Fibroblast of pulmonary artery (primary cell): ENCODE measurements around the gene CACNA1C.

Experiments used
- DNase-seq: peaks from one replicate; pipeline ENCODE4 v3.0.0-alpha.2; 2010; ENCODE audit warnings: low read depth
- H3K4me3 ChIP-seq: replicated peaks from 2 replicates; pipeline ENCODE4 v1.5.1; 2011; ENCODE audit warnings: low read depth, mild to moderate bottlenecking, control low read depth, low read length, moderate library complexity
- CTCF ChIP-seq: IDR thresholded peaks from 2 replicates; pipeline ENCODE4 v1.5.1; 2011; ENCODE audit warnings: mild to moderate bottlenecking, control low read depth, low read length, inconsistent platforms; ENCODE audit errors: missing control alignments

CACNA1C gene

GRCh38 chr12:2523317-2523716 lies 470.5 kb downstream of the CACNA1C start:
- DNase-seq, result no peak
- no peak overlapping the region for H3K4me3 ChIP-seq
- TF ChIP-seq CTCF, result no peak

- H3K4me3 ChIP-seq, result no peak overlapping the region
- DNase-seq, result no peak
- no peak for TF ChIP-seq CTCF
Observed at GRCh38 chr12:2523844-2524243, 471.1 kb downstream of the CACNA1C start.

DNA sequence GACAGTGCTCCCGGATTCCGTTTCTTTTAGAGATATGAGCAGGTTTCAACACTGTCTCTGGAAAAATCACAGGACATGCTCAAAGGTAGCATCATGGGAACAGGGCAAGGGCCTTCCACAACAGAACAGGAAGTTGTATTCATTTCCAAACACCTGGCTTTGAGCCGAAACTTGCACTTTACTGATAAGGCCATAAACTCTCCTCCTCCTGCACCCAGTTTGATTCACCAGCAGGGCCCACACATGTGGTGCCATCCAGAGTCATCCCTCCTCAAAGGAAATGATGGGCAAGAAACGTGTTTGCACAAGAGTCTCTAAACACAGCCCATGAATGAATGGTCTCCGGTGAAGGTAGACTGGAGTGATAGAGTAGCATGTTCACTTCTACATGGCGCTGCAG lies 473.6 kb downstream of the CACNA1C start:
- peak; percentile 13 for DNase-seq
- no peak overlapping the region for H3K4me3 ChIP-seq
- no peak for TF ChIP-seq CTCF

DNA sequence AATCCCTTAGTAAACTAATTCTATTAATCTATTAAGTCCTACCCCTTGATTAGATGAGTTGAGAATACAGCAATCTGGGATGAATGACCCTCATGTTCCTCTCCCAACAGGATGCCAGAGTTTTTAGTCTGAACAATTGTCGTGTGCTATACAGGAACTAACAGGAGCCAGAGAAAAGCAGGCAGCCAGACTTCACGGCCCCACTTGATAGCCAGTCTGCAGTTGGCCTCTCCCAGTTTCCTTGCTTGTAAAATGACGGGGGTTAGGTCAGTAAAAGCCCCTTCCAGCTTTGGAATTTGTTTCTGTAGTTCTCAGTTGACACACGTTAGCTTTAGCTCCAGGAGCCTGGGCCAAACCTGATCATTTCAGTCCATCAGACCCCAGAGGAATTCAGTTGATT lies 475.2 kb downstream of the CACNA1C start:
- no peak for DNase-seq
- TF ChIP-seq CTCF, result no peak
- no peak overlapping the region for H3K4me3 ChIP-seq

DNA sequence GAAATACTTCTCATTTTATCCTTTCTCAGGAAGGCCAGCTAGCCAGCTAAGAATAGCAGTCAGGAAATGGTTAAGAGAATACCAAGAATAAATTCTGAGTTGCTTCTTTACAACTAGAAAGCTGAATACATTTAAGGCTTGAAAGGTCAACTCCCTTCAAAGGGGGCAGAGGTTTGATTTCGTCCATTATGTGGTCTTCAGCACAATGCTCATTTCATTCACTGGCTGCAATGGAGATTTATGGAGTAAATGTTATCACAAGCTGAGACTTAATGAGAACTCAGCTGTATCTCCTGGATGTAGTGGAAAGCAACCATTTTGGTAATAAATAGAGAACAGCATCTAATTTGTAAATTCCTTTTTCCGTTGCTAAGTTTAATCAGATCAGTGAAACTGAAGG lies 477.0 kb downstream of the CACNA1C start:
- DNase-seq, result no peak
- no peak for TF ChIP-seq CTCF
- no peak overlapping the region for H3K4me3 ChIP-seq

- no peak for DNase-seq
- no peak overlapping the region for H3K4me3 ChIP-seq
- TF ChIP-seq CTCF, result no peak
Observed at GRCh38 chr12:2531371-2531770, 478.6 kb downstream of the CACNA1C start.

GRCh38 chr12:2533036-2533435 lies 480.2 kb downstream of the CACNA1C start:
- no peak for TF ChIP-seq CTCF
- no peak overlapping the region for H3K4me3 ChIP-seq
- DNase-seq, result no peak
